ENCODE measurements around the gene SLC22A8. TPM values are rescaled to one million over a fixed set of nuclear protein-coding genes. Genes with fewer than 3 reads are reported as not detected.

SLC22A8 gene
- total RNA-seq, 1 experiment from 2014 or later, result not detected

Other genes with a start within 250 kb of the SLC22A8 start
- gene TAF6L, start 244.4 kb downstream of the SLC22A8 start, total RNA-seq (2014; rRNA removed; shearing (Covaris generic)), result 15.0 and 19.1 TPM in 2 replicates
- 77.5 and 85.5 TPM in 2 replicates for gene TMEM179B, start 228.4 kb downstream of the SLC22A8 start, total RNA-seq (2014; rRNA removed; shearing (Covaris generic))
- 43.1 and 62.4 TPM in 2 replicates for gene TMEM223, start 223.8 kb downstream of the SLC22A8 start, total RNA-seq (2014; rRNA removed; shearing (Covaris generic))
- 25.1 and 31.1 TPM in 2 replicates for gene NXF1, start 210.4 kb downstream of the SLC22A8 start, total RNA-seq (2014; rRNA removed; shearing (Covaris generic))
- 22.3 and 26.3 TPM in 2 replicates for gene STX5, start 183.8 kb downstream of the SLC22A8 start, total RNA-seq (2014; rRNA removed; shearing (Covaris generic))
- not detected in 2 replicates for gene TEX54, start 183.0 kb downstream of the SLC22A8 start, total RNA-seq (2014; rRNA removed; shearing (Covaris generic))
- gene WDR74, start 176.3 kb downstream of the SLC22A8 start, total RNA-seq (2014; rRNA removed; shearing (Covaris generic)), result 60.1 and 63.7 TPM in 2 replicates
- gene SLC3A2, start 134.9 kb downstream of the SLC22A8 start, total RNA-seq (2014; rRNA removed; shearing (Covaris generic)), result 478 and 499 TPM in 2 replicates
- not detected in 2 replicates for gene CHRM1, start 94.5 kb downstream of the SLC22A8 start, total RNA-seq (2014; rRNA removed; shearing (Covaris generic))
- not detected in 2 replicates for gene SLC22A6, start 30.9 kb downstream of the SLC22A8 start, total RNA-seq (2014; rRNA removed; shearing (Covaris generic))
- not detected in 2 replicates for gene SLC22A24, start 128.4 kb upstream of the SLC22A8 start, total RNA-seq (2014; rRNA removed; shearing (Covaris generic))
- gene SLC22A25, start 227.8 kb upstream of the SLC22A8 start, total RNA-seq (2014; rRNA removed; shearing (Covaris generic)), result not detected in 2 replicates